PC-9 (cell line): ENCODE results near the gene CPA5. TPM values are rescaled to one million over a fixed set of nuclear protein-coding genes. Genes with fewer than 3 reads are reported as not detected.
A peak's percentile ranks its signal among the peaks of the same experiment; 100 is the strongest.

Source experiments
- BruUV-seq: library from RNA; stranded (reverse); fragments of 400-500 nt; replicated peaks from 2 replicates; lab custom pipeline; 2021; lab: Mats Ljungman, UMichigan
- CTCF ChIA-PET: fragments of 300-600 bp; sonication (Branson Sonifier 250); formaldehyde crosslinking; loops from one replicate; lab custom pipeline; 2022; ENCODE audit warnings: antibody characterized with exemption; lab: Charles Lee
- POLR2A ChIA-PET: fragments of 300-600 bp; sonication (Branson Sonifier 250); formaldehyde crosslinking; loops from one replicate; lab custom pipeline; 2022; ENCODE audit warnings: antibody characterized with exemption; ENCODE audit not compliant: unreplicated experiment; lab: Charles Lee
- DNase-seq, 2 experiments: peaks; one replicate each; pipeline versions ENCODE4 v3.0.0 to v3.0.0-alpha.2; 2015 to 2022; ENCODE audit warnings: mixed read lengths in 1 of 2
- H2AFZ ChIP-seq: fragments of 200-600 bp; sonication (generic); 2 replicates; pipeline ENCODE4 v1.8.1; 2017; ENCODE audit warnings: antibody characterized with exemption
- H3F3A ChIP-seq: fragments of 200-600 bp; sonication (generic); 2 replicates; pipeline ENCODE4 v1.8.1; 2017; ENCODE audit warnings: antibody characterized with exemption, mild to moderate bottlenecking, low read depth; ENCODE audit not compliant: insufficient read depth
- H3K27ac ChIP-seq: fragments of 200-600 bp; sonication (generic); 2 replicates; pipeline ENCODE4 v1.6.1; 2016; ENCODE audit warnings: mixed run types
- H3K27me3 ChIP-seq: fragments of 200-600 bp; sonication (generic); 2 replicates; pipeline ENCODE4 v1.6.1; 2016; ENCODE audit warnings: low read depth, mixed run types; ENCODE audit not compliant: insufficient read depth
- H3K36me3 ChIP-seq: fragments of 200-600 bp; sonication (generic); 2 replicates; pipeline ENCODE4 v1.6.1; 2016; ENCODE audit warnings: low read depth, mixed run types
- H3K4me1 ChIP-seq: fragments of 200-600 bp; sonication (generic); replicated peaks from 2 replicates; pipeline ENCODE4 v1.6.1; 2016; ENCODE audit warnings: mixed run types; ENCODE audit not compliant: insufficient read depth
- H3K4me2 ChIP-seq: fragments of 200-600 bp; sonication (generic); 2 replicates; pipeline ENCODE4 v1.6.1; 2017; ENCODE audit warnings: mixed run types
- H3K4me3 ChIP-seq: fragments of 200-600 bp; sonication (generic); 2 replicates; pipeline ENCODE4 v1.6.1; 2016; ENCODE audit warnings: mixed run types
- H3K79me2 ChIP-seq: fragments of 200-600 bp; sonication (generic); 2 replicates; pipeline ENCODE4 v1.6.1; 2017; ENCODE audit warnings: low read depth, mixed run types
- H3K9me2 ChIP-seq: fragments of 200-600 bp; sonication (generic); 2 replicates; pipeline ENCODE4 v1.8.1; 2017; ENCODE audit warnings: mild to moderate bottlenecking; ENCODE audit not compliant: insufficient read depth
- H3K9me3 ChIP-seq: fragments of 200-600 bp; sonication (generic); 2 replicates; pipeline ENCODE4 v1.8.1; 2016; ENCODE audit warnings: low read depth; ENCODE audit not compliant: insufficient read depth
- H4K20me1 ChIP-seq: fragments of 200-600 bp; sonication (generic); 2 replicates; pipeline ENCODE4 v1.8.1; 2017; ENCODE audit not compliant: insufficient read depth
- EZH2 ChIP-seq: fragments of 200-600 bp; sonication (generic); IDR thresholded peaks from 2 replicates; pipeline ENCODE4 v1.8.0; 2017; ENCODE audit warnings: antibody characterized with exemption, low read depth
- intact Hi-C: fragments of 100-400 bp; cut with micrococcal nuclease; formaldehyde crosslinking; loops from one replicate; pipeline ENCODE4 v1.10.0; 2022; ENCODE audit not compliant: unreplicated experiment
- total RNA-seq: library from RNA; stranded (reverse); gene quantifications from 2 replicates; pipeline ENCODE4 v1.2.3, GENCODE V29; 2021
- TF ChIP-seq, protein P1 (sequence below): fragments of 200-600 bp; sonication (generic); conservative IDR thresholded peaks from 2 replicates; pipeline ENCODE4 v1.6.1; 2017; ENCODE audit warnings: mixed run types, antibody characterized with exemption, mild to moderate bottlenecking, moderate library complexity

CPA5 gene
- total RNA-seq, 1 experiment from 2014 or later = not detected

DNA sequence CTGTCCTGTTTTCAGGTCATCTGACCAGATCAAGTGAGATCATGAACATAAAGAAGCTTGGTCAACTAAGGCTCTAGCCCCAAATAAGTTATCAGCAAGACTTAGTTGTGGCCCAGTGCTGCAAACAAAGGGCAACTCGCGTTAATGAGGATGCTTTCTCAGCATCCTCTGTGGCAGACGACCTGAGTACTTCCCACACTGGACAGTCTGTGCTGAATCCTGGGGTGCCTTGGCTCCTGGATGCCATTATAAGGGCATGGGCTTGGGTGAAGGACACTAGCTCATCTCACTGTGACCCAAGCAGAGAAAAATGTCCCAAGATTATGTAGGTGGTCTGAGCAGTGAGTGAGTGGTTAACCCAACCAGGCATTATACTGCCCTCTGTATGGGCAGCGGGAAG, 13.9 kb downstream of the CPA5 start:
- POLR2A ChIA-PET = no interaction called here
- DNase-seq = no peak
- peaks cover 56% of the 10 kb centered on the region for H3K4me1 ChIP-seq
- no peaks in the 10 kb centered on the region for H3K9me2 ChIP-seq
- BruUV-seq = no TSS peak
- CTCF ChIA-PET = no interaction called here
- intact Hi-C loops = no loop called here
- H3K9me3 ChIP-seq = peaks cover 6% of the 10 kb centered on the region; the same call in 1 of the 2 replicates
- no peaks in the 10 kb centered on the region for H4K20me1 ChIP-seq
- H3K79me2 ChIP-seq = no peaks in the 10 kb centered on the region
- no peak overlapping the region for H3K4me3 ChIP-seq
- H2AFZ ChIP-seq = no peak overlapping the region
- no peak for TF ChIP-seq EZH2
- H3K4me2 ChIP-seq = no peak overlapping the region
- H3K27me3 ChIP-seq = no peaks in the 10 kb centered on the region
- no peak overlapping the region for H3K27ac ChIP-seq
- peaks cover 41% of the 10 kb centered on the region for H3F3A ChIP-seq
- no peaks in the 10 kb centered on the region for H3K36me3 ChIP-seq

DNA sequence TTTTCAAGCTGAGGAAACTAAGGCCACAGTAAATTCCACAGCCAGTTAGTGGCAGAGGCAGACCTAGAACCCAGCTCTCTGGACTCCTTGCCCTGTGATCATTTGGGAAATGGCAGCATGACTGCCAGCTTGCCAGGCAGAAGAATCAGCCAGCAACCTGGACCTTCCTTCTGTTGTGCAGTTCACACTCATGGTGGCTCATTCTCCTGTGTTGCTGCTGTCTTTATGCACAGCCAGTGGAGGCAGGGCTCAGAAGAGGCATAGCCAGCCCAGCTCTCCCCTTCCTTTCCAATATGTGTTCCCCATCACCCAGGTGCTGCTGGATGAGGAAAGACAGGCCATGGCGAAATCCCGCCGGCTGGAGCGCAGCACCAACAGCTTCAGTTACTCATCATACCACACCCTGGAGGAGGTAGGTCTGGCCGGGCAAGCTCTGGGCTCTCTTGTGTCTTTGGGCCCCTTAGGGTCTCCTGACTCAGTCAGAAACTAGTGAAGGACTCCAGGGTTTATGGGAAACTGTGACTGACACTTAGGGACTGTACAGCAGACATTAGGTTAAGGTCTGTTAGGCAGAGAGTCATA, 14.8 kb downstream of the CPA5 start:
- Histone ChIP-seq H3K27me3 (no peaks in the 10 kb centered on the region), H3K9me2 (no peaks in the 10 kb centered on the region), H3K4me3 (no peak overlapping the region), H3K79me2 (no peaks in the 10 kb centered on the region), H3K36me3 (no peaks in the 10 kb centered on the region), H3K9me3 (peaks cover 6% of the 10 kb centered on the region; the same call in 1 of the 2 replicates), H3K4me1 (peaks cover 59% of the 10 kb centered on the region), H3F3A (peaks cover 50% of the 10 kb centered on the region), H3K27ac (peak overlapping the region; percentile 64), H2AFZ (no peak overlapping the region), H3K4me2 (no peak overlapping the region; the same call in 1 of the 2 replicates), H4K20me1 (no peaks in the 10 kb centered on the region)
- ChIA-PET CTCF (no interaction called here), POLR2A (no interaction called here)
- no peak for TF ChIP-seq EZH2
- TF ChIP-seq, protein P1, sequence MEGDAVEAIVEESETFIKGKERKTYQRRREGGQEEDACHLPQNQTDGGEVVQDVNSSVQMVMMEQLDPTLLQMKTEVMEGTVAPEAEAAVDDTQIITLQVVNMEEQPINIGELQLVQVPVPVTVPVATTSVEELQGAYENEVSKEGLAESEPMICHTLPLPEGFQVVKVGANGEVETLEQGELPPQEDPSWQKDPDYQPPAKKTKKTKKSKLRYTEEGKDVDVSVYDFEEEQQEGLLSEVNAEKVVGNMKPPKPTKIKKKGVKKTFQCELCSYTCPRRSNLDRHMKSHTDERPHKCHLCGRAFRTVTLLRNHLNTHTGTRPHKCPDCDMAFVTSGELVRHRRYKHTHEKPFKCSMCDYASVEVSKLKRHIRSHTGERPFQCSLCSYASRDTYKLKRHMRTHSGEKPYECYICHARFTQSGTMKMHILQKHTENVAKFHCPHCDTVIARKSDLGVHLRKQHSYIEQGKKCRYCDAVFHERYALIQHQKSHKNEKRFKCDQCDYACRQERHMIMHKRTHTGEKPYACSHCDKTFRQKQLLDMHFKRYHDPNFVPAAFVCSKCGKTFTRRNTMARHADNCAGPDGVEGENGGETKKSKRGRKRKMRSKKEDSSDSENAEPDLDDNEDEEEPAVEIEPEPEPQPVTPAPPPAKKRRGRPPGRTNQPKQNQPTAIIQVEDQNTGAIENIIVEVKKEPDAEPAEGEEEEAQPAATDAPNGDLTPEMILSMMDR = no peak
- no TSS peak for BruUV-seq
- DNase-seq = peak in 1 of 2 experiments; percentile 81
- intact Hi-C loops = no loop called here

DNA sequence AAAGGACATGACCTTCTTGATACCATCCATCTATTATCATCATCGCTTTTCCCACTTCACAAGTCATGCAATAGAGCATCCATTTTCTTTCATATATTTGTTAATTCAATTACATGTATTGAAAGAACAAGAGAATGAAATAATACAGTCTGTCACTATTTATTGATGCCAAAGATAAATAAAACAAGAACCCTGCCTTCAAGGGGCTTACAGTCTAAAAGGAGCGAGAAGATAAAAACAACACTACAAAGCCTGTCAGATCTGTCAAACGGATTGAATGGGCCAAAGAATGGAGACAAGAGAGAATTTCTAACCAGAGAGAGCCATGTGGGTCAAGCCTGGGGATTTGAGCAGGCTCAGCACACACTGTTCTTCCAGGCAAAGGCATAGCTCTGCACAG, 15.9 kb downstream of the CPA5 start:
- Histone ChIP-seq H2AFZ (no peak overlapping the region), H3F3A (peaks cover 46% of the 10 kb centered on the region), H3K9me3 (peaks cover 6% of the 10 kb centered on the region; the same call in 1 of the 2 replicates), H3K27me3 (no peaks in the 10 kb centered on the region), H3K9me2 (no peaks in the 10 kb centered on the region), H3K4me2 (no peak overlapping the region), H3K4me3 (no peak overlapping the region), H3K36me3 (no peaks in the 10 kb centered on the region), H4K20me1 (no peaks in the 10 kb centered on the region), H3K27ac (no peak overlapping the region), H3K4me1 (peaks cover 58% of the 10 kb centered on the region), H3K79me2 (no peaks in the 10 kb centered on the region)
- BruUV-seq = no TSS peak
- TF ChIP-seq, protein P1 = no peak
- TF ChIP-seq EZH2 = no peak
- ChIA-PET CTCF (no interaction called here), POLR2A (no interaction called here)
- intact Hi-C loops = no loop called here
- no peak for DNase-seq

DNA sequence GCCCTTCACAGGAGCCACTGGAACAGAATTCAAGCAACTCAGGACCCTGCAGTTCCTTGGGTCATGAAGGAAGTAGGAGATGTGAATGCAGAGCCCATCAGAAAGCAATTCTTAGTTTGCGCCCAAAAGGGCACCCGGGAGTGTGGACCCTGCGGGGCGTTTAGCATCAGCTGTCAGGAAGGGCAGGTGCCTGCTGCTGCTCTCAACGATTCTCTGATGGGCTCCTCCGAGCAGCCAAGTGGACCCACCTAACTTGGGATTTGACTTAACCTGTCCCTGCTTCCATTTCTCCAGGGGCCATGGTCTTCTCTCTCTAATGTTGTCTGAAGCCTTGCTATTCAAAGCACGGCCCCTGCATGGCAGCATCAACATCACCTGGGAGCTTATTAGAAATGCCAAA, 17.1 kb downstream of the CPA5 start:
- Histone ChIP-seq H3K27me3 (no peaks in the 10 kb centered on the region), H3K27ac (no peak overlapping the region)
- no TSS peak for BruUV-seq

More for the DNA sequence above, 17.1 kb downstream of the CPA5 start:
- no peaks in the 10 kb centered on the region for H4K20me1 ChIP-seq
- peaks cover 6% of the 10 kb centered on the region; the same call in 1 of the 2 replicates for H3K9me3 ChIP-seq
- no peak for DNase-seq
- POLR2A ChIA-PET = no interaction called here
- H3F3A ChIP-seq = peaks cover 37% of the 10 kb centered on the region
- no peak overlapping the region for H3K4me2 ChIP-seq
- no peak overlapping the region for H2AFZ ChIP-seq
- intact Hi-C loops = no loop called here
- H3K9me2 ChIP-seq = no peaks in the 10 kb centered on the region
- CTCF ChIA-PET = no interaction called here
- H3K36me3 ChIP-seq = no peaks in the 10 kb centered on the region
- no peaks in the 10 kb centered on the region for H3K79me2 ChIP-seq
- H3K4me1 ChIP-seq = peaks cover 61% of the 10 kb centered on the region
- TF ChIP-seq, protein P1 = no peak
- TF ChIP-seq EZH2 = no peak
- no peak overlapping the region for H3K4me3 ChIP-seq
